HL-60 (cell line): ENCODE data around the gene RAPGEF2.

Experiments
- POLR2AphosphoS5 ChIP-seq: IDR thresholded peaks from 2 replicates; pipeline ENCODE4 v1.6.1; 2012; ENCODE audit warnings: low read depth
- SPI1 ChIP-seq: IDR thresholded peaks from 2 replicates; pipeline ENCODE4 v1.6.1; 2012; ENCODE audit warnings: low read depth, mild to moderate bottlenecking, borderline replicate concordance
- TF ChIP-seq, protein P1 (sequence below): IDR thresholded peaks from one replicate; pipeline ENCODE4 v1.5.1; 2011; ENCODE audit warnings: low read length, control low read depth, inconsistent platforms; ENCODE audit not compliant: insufficient read depth

DNA sequence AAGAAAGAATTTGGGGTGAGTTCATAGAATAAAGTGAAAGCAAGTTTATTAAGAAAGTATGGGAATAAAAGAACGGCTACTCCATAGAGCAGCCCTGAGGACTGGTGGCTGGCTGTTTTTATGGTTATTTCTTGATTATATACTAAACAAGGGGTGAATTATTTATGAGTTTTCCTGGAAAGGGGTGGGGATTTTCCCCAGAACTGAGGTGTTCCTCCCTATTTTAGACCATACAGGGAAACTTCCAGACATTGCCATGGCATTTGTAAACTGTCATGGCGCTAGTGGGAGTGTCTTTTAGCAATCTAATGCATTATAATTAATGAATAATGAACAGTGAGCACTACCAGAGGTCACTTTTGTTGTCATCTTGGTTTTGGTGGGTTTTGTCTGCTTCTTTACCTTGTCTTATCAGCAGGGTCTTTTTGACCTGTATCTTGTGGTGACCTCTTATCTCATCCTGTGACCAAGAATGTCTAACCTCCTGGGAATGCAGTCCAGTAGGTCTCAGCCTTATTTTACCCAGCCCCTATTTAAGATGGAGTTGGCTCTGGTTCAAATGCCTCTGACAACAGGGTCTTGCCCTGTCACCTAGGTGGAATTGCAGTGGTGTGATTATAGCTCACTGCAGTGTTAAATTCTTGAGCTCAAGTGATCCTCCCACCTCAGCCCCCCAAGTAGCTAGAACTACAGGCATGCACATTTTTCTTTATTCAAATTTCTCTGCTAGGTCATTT is 27.1 kb downstream of the RAPGEF2 start:
- TF ChIP-seq POLR2AphosphoS5 (no peak), SPI1 (no peak)
- TF ChIP-seq, protein P1, sequence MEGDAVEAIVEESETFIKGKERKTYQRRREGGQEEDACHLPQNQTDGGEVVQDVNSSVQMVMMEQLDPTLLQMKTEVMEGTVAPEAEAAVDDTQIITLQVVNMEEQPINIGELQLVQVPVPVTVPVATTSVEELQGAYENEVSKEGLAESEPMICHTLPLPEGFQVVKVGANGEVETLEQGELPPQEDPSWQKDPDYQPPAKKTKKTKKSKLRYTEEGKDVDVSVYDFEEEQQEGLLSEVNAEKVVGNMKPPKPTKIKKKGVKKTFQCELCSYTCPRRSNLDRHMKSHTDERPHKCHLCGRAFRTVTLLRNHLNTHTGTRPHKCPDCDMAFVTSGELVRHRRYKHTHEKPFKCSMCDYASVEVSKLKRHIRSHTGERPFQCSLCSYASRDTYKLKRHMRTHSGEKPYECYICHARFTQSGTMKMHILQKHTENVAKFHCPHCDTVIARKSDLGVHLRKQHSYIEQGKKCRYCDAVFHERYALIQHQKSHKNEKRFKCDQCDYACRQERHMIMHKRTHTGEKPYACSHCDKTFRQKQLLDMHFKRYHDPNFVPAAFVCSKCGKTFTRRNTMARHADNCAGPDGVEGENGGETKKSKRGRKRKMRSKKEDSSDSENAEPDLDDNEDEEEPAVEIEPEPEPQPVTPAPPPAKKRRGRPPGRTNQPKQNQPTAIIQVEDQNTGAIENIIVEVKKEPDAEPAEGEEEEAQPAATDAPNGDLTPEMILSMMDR = no peak
